ENCODE measurements around the gene CARM1. TPM values are rescaled to one million over a fixed set of nuclear protein-coding genes. Genes with fewer than 3 reads are reported as not detected.
A peak's percentile ranks its signal among the peaks of the same experiment; 100 is the strongest.

CARM1 gene
- polyA plus RNA-seq, 1 experiment: 33.7 TPM

DNA sequence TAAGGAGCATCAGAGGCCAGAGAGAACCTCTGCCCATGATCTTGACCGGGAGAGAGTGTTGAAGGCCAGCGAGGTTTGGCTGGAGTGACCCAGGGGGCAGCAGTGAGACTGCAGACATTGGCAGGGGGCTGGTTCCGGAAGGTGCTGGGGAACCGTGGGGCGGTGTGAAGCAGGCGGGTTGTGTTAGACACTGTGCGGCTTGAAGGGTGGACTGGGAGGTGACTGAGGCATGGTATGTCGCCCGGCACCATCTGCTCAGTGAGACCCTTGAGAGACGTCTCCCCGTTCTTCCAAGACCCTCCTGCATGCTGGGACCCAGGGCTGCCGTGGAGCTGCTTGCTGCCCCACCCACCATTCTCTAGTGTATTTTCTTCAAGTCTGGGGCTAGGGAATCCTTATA is 24.6 kb downstream of the CARM1 start:
- POLR2A ChIA-PET: no interaction called here
- DNase-seq (ENCODE audit: low read depth): no peak
- CTCF ChIA-PET: no interaction called here

DNA sequence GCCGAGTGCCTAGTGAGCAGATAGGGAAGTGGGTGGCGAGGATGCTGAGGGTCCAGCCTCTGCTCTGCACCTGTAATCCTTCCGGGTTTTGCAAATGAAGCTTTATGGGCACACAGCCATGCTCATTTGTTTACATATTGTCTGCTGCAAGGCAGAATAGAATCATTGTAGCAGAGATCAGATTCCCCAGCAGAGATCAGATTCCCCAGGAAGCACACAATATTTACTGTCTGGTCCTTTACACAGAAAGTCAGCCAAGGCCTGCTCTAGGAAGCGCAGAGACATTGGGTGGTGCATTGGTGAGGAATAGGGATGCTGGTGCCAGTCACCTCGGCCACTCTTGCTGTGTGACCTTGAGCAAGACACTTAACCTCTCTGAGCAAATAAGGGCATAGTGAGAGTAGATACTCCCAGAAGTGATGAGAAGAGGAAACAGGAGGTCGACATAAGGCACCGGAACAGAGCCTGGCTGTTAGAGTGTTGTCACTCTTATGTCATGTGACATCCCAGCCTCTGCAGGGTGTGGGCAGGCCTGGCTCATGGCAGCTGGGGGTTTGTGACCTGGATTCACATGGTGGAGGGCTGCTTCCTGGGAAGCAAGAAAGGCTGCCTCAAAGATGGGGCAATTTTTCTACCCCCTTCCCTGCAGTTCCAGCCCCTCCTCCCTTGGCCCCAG is 25.6 kb downstream of the CARM1 start:
- no peaks in the 10 kb centered on the region for H3K36me3 ChIP-seq (ENCODE audit: control insufficient read depth, insufficient read depth, low read length)
- TF ChIP-seq, protein P1, sequence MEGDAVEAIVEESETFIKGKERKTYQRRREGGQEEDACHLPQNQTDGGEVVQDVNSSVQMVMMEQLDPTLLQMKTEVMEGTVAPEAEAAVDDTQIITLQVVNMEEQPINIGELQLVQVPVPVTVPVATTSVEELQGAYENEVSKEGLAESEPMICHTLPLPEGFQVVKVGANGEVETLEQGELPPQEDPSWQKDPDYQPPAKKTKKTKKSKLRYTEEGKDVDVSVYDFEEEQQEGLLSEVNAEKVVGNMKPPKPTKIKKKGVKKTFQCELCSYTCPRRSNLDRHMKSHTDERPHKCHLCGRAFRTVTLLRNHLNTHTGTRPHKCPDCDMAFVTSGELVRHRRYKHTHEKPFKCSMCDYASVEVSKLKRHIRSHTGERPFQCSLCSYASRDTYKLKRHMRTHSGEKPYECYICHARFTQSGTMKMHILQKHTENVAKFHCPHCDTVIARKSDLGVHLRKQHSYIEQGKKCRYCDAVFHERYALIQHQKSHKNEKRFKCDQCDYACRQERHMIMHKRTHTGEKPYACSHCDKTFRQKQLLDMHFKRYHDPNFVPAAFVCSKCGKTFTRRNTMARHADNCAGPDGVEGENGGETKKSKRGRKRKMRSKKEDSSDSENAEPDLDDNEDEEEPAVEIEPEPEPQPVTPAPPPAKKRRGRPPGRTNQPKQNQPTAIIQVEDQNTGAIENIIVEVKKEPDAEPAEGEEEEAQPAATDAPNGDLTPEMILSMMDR (IDR thresholded peaks at IDR 0.05; ENCODE audit: insufficient read depth, low read depth, low read length): no peak
- no peak for DNase-seq (ENCODE audit: low read depth)
- H3K27me3 ChIP-seq (ENCODE audit: control insufficient read depth, insufficient read depth, low read length): no peaks in the 10 kb centered on the region
- ChIA-PET CTCF (interaction anchor here (0.6 kb wide), 1 partner anchor 129 kb away, joined by 3 read pairs; no protein-coding TSS in a partner anchor), POLR2A (no interaction called here)
- H3K4me3 ChIP-seq (ENCODE audit: low read depth, low read length): no peak overlapping the region

More for the DNA sequence above, 24.6 kb downstream of the CARM1 start:
- Histone ChIP-seq H3K27me3 (ENCODE audit: control insufficient read depth, insufficient read depth, low read length) (no peaks in the 10 kb centered on the region), H3K4me3 (ENCODE audit: low read depth, low read length) (no peak overlapping the region), H3K36me3 (ENCODE audit: control insufficient read depth, insufficient read depth, low read length) (no peaks in the 10 kb centered on the region)
- TF ChIP-seq, protein P1 (IDR thresholded peaks at IDR 0.05; ENCODE audit: insufficient read depth, low read depth, low read length): 0 out of 2 replicates have a peak, but pooled peaks have one; percentile 12

DNA sequence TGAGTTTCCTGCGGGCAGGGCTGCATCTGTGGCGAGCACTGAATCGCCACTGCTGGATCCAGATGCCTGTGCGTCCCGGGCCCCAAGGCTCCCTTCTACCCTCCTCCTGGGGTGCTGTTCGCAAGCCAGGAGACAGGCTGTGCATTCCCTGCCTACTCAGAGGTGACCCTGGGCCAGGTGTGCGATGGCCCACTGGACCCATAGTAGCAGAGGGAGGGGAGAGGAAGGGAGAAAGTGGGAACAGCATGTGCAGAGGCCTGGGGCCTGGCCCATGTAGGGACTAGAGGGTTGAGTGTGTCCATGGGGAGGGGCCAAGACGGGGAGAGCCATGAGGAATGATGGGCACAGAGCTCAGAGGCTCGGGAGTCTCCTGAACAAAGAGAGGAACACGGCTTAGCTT is 27.3 kb downstream of the CARM1 start:
- ChIA-PET CTCF (interaction anchor here (0.6 kb wide), 1 partner anchor 17 kb away, joined by 5 read pairs; no protein-coding TSS in a partner anchor), POLR2A (no interaction called here)
- TF ChIP-seq, protein P1 (IDR thresholded peaks at IDR 0.05; ENCODE audit: insufficient read depth, low read depth, low read length): no peak
- Histone ChIP-seq H3K36me3 (ENCODE audit: control insufficient read depth, insufficient read depth, low read length) (no peaks in the 10 kb centered on the region), H3K4me3 (ENCODE audit: low read depth, low read length) (no peak overlapping the region), H3K27me3 (ENCODE audit: control insufficient read depth, insufficient read depth, low read length) (no peaks in the 10 kb centered on the region)
- DNase-seq (ENCODE audit: low read depth): no peak

DNA sequence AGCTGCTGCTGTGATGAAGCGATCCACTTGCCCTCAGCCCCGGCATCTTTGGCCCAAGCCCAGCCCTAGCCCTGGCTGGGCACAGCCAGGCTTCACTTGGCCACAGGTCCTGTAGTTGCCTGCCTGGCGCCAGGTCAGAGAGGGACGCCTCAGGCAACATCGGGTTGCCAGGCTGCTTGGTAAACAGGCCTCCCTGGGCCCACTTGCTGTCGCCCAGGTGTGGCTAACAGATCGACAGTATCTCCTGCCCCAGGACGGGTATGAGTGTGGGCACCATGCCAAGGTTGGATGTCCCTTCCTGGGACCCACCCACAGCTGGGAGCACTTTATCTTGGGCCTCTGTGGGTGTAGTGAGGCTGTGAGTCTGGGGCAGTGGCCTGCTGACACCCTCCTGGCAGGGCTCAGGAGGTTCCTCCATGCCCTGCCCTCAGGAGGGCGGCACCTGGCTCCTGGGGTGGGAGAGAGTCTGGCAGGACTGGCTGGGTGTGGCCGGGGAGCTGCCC is 27.8 kb downstream of the CARM1 start:
- Histone ChIP-seq H3K4me3 (ENCODE audit: low read depth, low read length) (no peak overlapping the region), H3K36me3 (ENCODE audit: control insufficient read depth, insufficient read depth, low read length) (no peaks in the 10 kb centered on the region), H3K27me3 (ENCODE audit: control insufficient read depth, insufficient read depth, low read length) (no peaks in the 10 kb centered on the region)
- TF ChIP-seq, protein P1 (IDR thresholded peaks at IDR 0.05; ENCODE audit: insufficient read depth, low read depth, low read length): no peak
- no peak for DNase-seq (ENCODE audit: low read depth)
- ChIA-PET POLR2A (no interaction called here), CTCF (interaction anchor here (0.6 kb wide), 1 partner anchor 16 kb away, joined by 5 read pairs; no protein-coding TSS in a partner anchor)

DNA sequence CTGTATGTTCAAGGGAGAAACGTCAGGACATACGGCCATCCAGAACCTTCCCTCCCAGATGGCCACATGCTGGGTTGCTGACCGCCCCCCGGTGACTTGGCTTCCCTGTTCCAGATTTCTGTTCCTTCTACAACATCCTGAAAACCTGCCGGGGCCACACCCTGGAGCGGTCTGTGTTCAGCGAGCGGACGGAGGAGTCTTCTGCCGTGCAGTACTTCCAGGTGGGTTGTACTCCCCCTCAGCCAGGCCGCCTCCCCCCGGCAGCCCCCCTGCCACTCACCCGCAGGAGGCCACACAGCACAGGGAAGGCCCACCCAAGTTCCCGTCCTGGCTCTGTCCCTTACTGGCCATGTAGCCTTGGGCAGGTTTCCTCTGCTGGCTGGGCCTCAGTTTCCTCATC is 36.6 kb downstream of the CARM1 start:
- ChIA-PET CTCF (no interaction called here), POLR2A (no interaction called here)
- no peaks in the 10 kb centered on the region for H3K27me3 ChIP-seq (ENCODE audit: control insufficient read depth, insufficient read depth, low read length)
- TF ChIP-seq, protein P1 (IDR thresholded peaks at IDR 0.05; ENCODE audit: insufficient read depth, low read depth, low read length): no peak
- no peak for DNase-seq (ENCODE audit: low read depth)
- peaks cover 26% of the 10 kb centered on the region for H3K36me3 ChIP-seq (ENCODE audit: control insufficient read depth, insufficient read depth, low read length)
- H3K4me3 ChIP-seq (ENCODE audit: low read depth, low read length): no peak overlapping the region
